HepG2 (cell line): ENCODE measurements around the gene FOXL3. TPM values are rescaled to one million over a fixed set of nuclear protein-coding genes. Genes with fewer than 3 reads are reported as not detected.

Experiments used
- CC2D1A ChIP-seq: sonication (generic); formaldehyde crosslinking; IDR thresholded peaks from 2 replicates; pipeline ENCODE4 v1.8.1; 2023; ENCODE audit warnings: mild to moderate bottlenecking, missing genetic modification reagents
- GABPB1 ChIP-seq: IDR thresholded peaks from 2 replicates; pipeline ENCODE4 v1.6.1; 2016; ENCODE audit warnings: mild to moderate bottlenecking, missing genetic modification reagents, moderate library complexity, missing compliant biosample characterization
- GMEB1 ChIP-seq: sonication (generic); formaldehyde crosslinking; IDR thresholded peaks from 2 replicates; pipeline ENCODE4 v1.5.1; 2020; ENCODE audit warnings: missing genetic modification reagents, mild to moderate bottlenecking, borderline replicate concordance
- MIER3 ChIP-seq: IDR thresholded peaks from 2 replicates; pipeline ENCODE4 v1.6.1; 2016; ENCODE audit warnings: missing compliant biosample characterization, borderline replicate concordance
- MIXL1 ChIP-seq: IDR thresholded peaks from 2 replicates; pipeline ENCODE4 v1.6.1; 2016
- NFRKB ChIP-seq: fragments of 450-650 bp; IDR thresholded peaks from 2 replicates; pipeline ENCODE4 v1.6.1; 2017
- PHB2 ChIP-seq: fragments of 450-650 bp; IDR thresholded peaks from 2 replicates; pipeline ENCODE4 v1.6.1; 2018; ENCODE audit not compliant: partially characterized antibody
- PHF20 ChIP-seq: sonication (generic); formaldehyde crosslinking; IDR thresholded peaks from 2 replicates; pipeline ENCODE4 v1.5.0; 2020; ENCODE audit warnings: mild to moderate bottlenecking, missing genetic modification reagents
- PRMT3 ChIP-seq: sonication (generic); formaldehyde crosslinking; IDR thresholded peaks from 2 replicates; pipeline ENCODE4 v1.8.1; 2022; ENCODE audit warnings: low read depth, mild to moderate bottlenecking, moderate library complexity, missing genetic modification reagents, borderline replicate concordance
- RNF2 ChIP-seq: fragments of 450-650 bp; conservative IDR thresholded peaks from 2 replicates; pipeline ENCODE4 v1.6.1; 2016; ENCODE audit warnings: low read depth
- SALL1 ChIP-seq: sonication (generic); formaldehyde crosslinking; IDR thresholded peaks from 2 replicates; pipeline ENCODE4 v1.8.0; 2022; ENCODE audit warnings: mild to moderate bottlenecking, missing genetic modification reagents
- SMAD1 ChIP-seq: sonication (generic); formaldehyde crosslinking; IDR thresholded peaks from 2 replicates; pipeline ENCODE4 v1.4.0; 2020; ENCODE audit warnings: missing genetic modification reagents, low read depth, mild to moderate bottlenecking, borderline replicate concordance
- SNRNP70 ChIP-seq: fragments of 200-400 bp; formaldehyde crosslinking; IDR thresholded peaks from 2 replicates; pipeline ENCODE4 v1.6.1; 2017; ENCODE audit warnings: mild to moderate bottlenecking, low read depth, low read length, moderate library complexity
- ZBTB42 ChIP-seq: sonication (generic); formaldehyde crosslinking; IDR thresholded peaks from 2 replicates; pipeline ENCODE4 v1.5.0; 2020; ENCODE audit warnings: mild to moderate bottlenecking, missing genetic modification reagents
- ZFP37 ChIP-seq: sonication (generic); formaldehyde crosslinking; IDR thresholded peaks from 2 replicates; pipeline ENCODE4 v1.4.0; 2020; ENCODE audit warnings: missing genetic modification reagents, borderline replicate concordance
- ZFP41 ChIP-seq: sonication (generic); formaldehyde crosslinking; IDR thresholded peaks from 2 replicates; pipeline ENCODE4 v1.4.0; 2020; ENCODE audit warnings: mild to moderate bottlenecking, missing genetic modification reagents, borderline replicate concordance
- ZKSCAN5 ChIP-seq: sonication (generic); formaldehyde crosslinking; IDR thresholded peaks from 2 replicates; pipeline ENCODE4 v1.5.1; 2020; ENCODE audit warnings: mild to moderate bottlenecking, missing genetic modification reagents
- ZNF333 ChIP-seq: sonication (generic); formaldehyde crosslinking; IDR thresholded peaks from 2 replicates; pipeline ENCODE4 v1.4.0; 2020; ENCODE audit warnings: mild to moderate bottlenecking, missing genetic modification reagents, borderline replicate concordance
- ZNF367 ChIP-seq: sonication (generic); formaldehyde crosslinking; IDR thresholded peaks from 2 replicates; pipeline ENCODE4 v1.4.0; 2020; ENCODE audit warnings: missing genetic modification reagents, borderline replicate concordance
- ZNF614 ChIP-seq: IDR thresholded peaks from 2 replicates; pipeline ENCODE4 v1.6.1; 2018; ENCODE audit warnings: missing biosample characterization, missing genetic modification reagents, inconsistent platforms, borderline replicate concordance
- ZNF7 ChIP-seq: IDR thresholded peaks from 2 replicates; pipeline ENCODE4 v1.6.1; 2016; ENCODE audit warnings: missing biosample characterization, missing genetic modification reagents
- ZNF713 ChIP-seq: sonication (generic); formaldehyde crosslinking; IDR thresholded peaks from 2 replicates; pipeline ENCODE4 v1.4.0; 2020; ENCODE audit warnings: mild to moderate bottlenecking, missing genetic modification reagents
- ZNF792 ChIP-seq: IDR thresholded peaks from 2 replicates; pipeline ENCODE4 v1.6.1; 2016
- ZSCAN30 ChIP-seq: sonication (generic); formaldehyde crosslinking; IDR thresholded peaks from 2 replicates; pipeline ENCODE4 v1.5.0; 2020; ENCODE audit warnings: mild to moderate bottlenecking, missing genetic modification reagents
- polyA plus RNA-seq, 8 experiments: library from polyadenylated mRNA; depleted of rRNA in 3 of 8; stranded (reverse) in 7 of 8; unstranded in 1 of 8; fragments of >200 nt; fragmentation: Illumina TruSeq in 4 of 8; extraction: Trizol in 4 of 8; gene quantifications; 2 replicates each; pipeline versions ENCODE4 v1.2.1 to v1.2.3, GENCODE V29; 2011 to 2016; ENCODE audit warnings: low read depth in 4 of 8, missing spikeins in 1 of 8, mixed read lengths in 1 of 8; ENCODE audit not compliant: insufficient read depth in 1 of 8
- total RNA-seq, 5 experiments: library from RNA; depleted of rRNA; stranded (reverse); fragments of >200 nt; fragmentation: Illumina TruSeq; extraction: Trizol; gene quantifications; 2 replicates each; pipeline ENCODE4 v1.2.3, GENCODE V29; 2016; ENCODE audit warnings: low read depth in 1 of 5
- TF ChIP-seq, protein P1 (sequence below): sonication (generic); formaldehyde crosslinking; IDR thresholded peaks from 2 replicates; pipeline ENCODE4 v1.5.0; 2020; ENCODE audit warnings: mild to moderate bottlenecking, missing genetic modification reagents
- TF ChIP-seq, protein P2 (sequence below): sonication (generic); formaldehyde crosslinking; IDR thresholded peaks from 2 replicates; pipeline ENCODE4 v1.4.0; 2020; ENCODE audit warnings: missing genetic modification reagents, mild to moderate bottlenecking, borderline replicate concordance

Gene FOXL3
- total and polyA plus RNA-seq, 2 of the 13 experiments (the other 11 are each of a cell fraction or from before 2014, with no cell fraction given): not detected

GRCh38 chr7:318878-319661, 29.1 kb downstream of the FOXL3 start (continued):
- TF ChIP-seq ZSCAN30 (CRISPR knock-in tag) (no peak), RNF2 (no peak), ZNF7 (no peak), PHF20 (CRISPR knock-in tag) (no peak), PRMT3 (CRISPR knock-in tag) (no peak), NFRKB (no peak), ZNF792 (CRISPR knock-in tag) (no peak; the same call in 1 of the 2 replicates), ZBTB42 (CRISPR knock-in tag) (no peak), ZNF614 (CRISPR knock-in tag) (peak; percentile 27; the same call in 1 of the 2 replicates), GABPB1 (CRISPR knock-in tag) (0 out of 2 replicates have a peak, but pooled peaks have one; percentile 6), MIXL1 (0 out of 2 replicates have a peak, but pooled peaks have one; percentile 46), GMEB1 (CRISPR knock-in tag) (peak; percentile 33; the same call in 1 of the 2 replicates), ZKSCAN5 (CRISPR knock-in tag) (no peak), CC2D1A (no peak), ZNF713 (CRISPR knock-in tag) (no peak), ZNF367 (CRISPR knock-in tag) (no peak), PHB2 (no peak), SMAD1 (CRISPR knock-in tag) (no peak), ZNF333 (CRISPR knock-in tag) (0 out of 2 replicates have a peak, but pooled peaks have one; percentile 53), MIER3 (peak; percentile 67; the same call in 1 of the 2 replicates), SALL1 (CRISPR knock-in tag) (peak; percentile 80), SNRNP70 (no peak), ZFP41 (CRISPR knock-in tag) (no peak), ZFP37 (CRISPR knock-in tag) (no peak)
- TF ChIP-seq, protein P1, sequence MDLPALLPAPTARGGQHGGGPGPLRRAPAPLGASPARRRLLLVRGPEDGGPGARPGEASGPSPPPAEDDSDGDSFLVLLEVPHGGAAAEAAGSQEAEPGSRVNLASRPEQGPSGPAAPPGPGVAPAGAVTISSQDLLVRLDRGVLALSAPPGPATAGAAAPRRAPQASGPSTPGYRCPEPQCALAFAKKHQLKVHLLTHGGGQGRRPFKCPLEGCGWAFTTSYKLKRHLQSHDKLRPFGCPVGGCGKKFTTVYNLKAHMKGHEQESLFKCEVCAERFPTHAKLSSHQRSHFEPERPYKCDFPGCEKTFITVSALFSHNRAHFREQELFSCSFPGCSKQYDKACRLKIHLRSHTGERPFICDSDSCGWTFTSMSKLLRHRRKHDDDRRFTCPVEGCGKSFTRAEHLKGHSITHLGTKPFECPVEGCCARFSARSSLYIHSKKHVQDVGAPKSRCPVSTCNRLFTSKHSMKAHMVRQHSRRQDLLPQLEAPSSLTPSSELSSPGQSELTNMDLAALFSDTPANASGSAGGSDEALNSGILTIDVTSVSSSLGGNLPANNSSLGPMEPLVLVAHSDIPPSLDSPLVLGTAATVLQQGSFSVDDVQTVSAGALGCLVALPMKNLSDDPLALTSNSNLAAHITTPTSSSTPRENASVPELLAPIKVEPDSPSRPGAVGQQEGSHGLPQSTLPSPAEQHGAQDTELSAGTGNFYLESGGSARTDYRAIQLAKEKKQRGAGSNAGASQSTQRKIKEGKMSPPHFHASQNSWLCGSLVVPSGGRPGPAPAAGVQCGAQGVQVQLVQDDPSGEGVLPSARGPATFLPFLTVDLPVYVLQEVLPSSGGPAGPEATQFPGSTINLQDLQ (CRISPR knock-in tag): no peak
- TF ChIP-seq, protein P2, sequence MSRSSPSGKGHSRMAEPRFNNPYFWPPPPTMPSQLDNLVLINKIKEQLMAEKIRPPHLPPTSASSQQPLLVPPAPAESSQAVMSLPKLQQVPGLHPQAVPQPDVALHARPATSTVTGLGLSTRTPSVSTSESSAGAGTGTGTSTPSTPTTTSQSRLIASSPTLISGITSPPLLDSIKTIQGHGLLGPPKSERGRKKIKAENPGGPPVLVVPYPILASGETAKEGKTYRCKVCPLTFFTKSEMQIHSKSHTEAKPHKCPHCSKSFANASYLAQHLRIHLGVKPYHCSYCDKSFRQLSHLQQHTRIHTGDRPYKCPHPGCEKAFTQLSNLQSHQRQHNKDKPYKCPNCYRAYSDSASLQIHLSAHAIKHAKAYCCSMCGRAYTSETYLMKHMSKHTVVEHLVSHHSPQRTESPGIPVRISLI (CRISPR knock-in tag): no peak
